ENCODE results near the gene MAN1A2. TPM values are rescaled to one million over a fixed set of nuclear protein-coding genes. Genes with fewer than 3 reads are reported as not detected.

Gene MAN1A2
- total RNA-seq, 4 donors from 2014 or later = 28.9 to 46.2 (median 35.0) TPM

GRCh38 chr1:117336088-117336817 lies 31.0 kb upstream of the MAN1A2 start:
- Histone ChIP-seq H3K4me1 (no peaks in the 10 kb centered on the region), H3K36me3 (no peaks in the 10 kb centered on the region), H3K4me3 (no peak overlapping the region), H3K9me3 (no peaks in the 10 kb centered on the region), H3K27me3 (no peaks in the 10 kb centered on the region), H3K27ac (no peak overlapping the region)
- TF ChIP-seq EP300 (IDR thresholded peaks at IDR 0.05) (no peak), POLR2A (IDR thresholded peaks at IDR 0.05) (no peak), POLR2AphosphoS5 (IDR thresholded peaks at IDR 0.05) (no peak), CTCF (IDR thresholded peaks at IDR 0.05) (no peak)
- 37% methylated on average over 2 of the region's 2 CpGs for WGBS
- no peak for DNase-seq (ENCODE audit: low spot score in 2 of 2)

GRCh38 chr1:117339866-117340700 lies 27.2 kb upstream of the MAN1A2 start:
- WGBS = 64% methylated on average over 6 of the region's 6 CpGs
- Histone ChIP-seq H3K27ac (no peak overlapping the region), H3K9me3 (no peaks in the 10 kb centered on the region), H3K36me3 (no peaks in the 10 kb centered on the region), H3K4me1 (no peaks in the 10 kb centered on the region), H3K4me3 (no peak overlapping the region), H3K27me3 (no peaks in the 10 kb centered on the region)
- TF ChIP-seq CTCF (IDR thresholded peaks at IDR 0.05) (no peak), POLR2A (IDR thresholded peaks at IDR 0.05) (no peak), EP300 (IDR thresholded peaks at IDR 0.05) (no peak), POLR2AphosphoS5 (IDR thresholded peaks at IDR 0.05) (no peak)
- DNase-seq (ENCODE audit: low spot score in 2 of 2) = no peak

- no peak overlapping the region for H3K4me3 ChIP-seq
- peaks cover 3% of the 10 kb centered on the region for H3K27me3 ChIP-seq
- H3K27ac ChIP-seq = no peak overlapping the region
- H3K36me3 ChIP-seq = no peaks in the 10 kb centered on the region
- DNase-seq (ENCODE audit: low spot score in 2 of 2) = no peak
- WGBS = 89% methylated on average over 5 of the region's 5 CpGs
- no peaks in the 10 kb centered on the region for H3K4me1 ChIP-seq
- no peaks in the 10 kb centered on the region for H3K9me3 ChIP-seq
- no peak for TF ChIP-seq CTCF (IDR thresholded peaks at IDR 0.05)
- TF ChIP-seq EP300 (IDR thresholded peaks at IDR 0.05) = no peak
- TF ChIP-seq POLR2A (IDR thresholded peaks at IDR 0.05) = no peak
- no peak for TF ChIP-seq POLR2AphosphoS5 (IDR thresholded peaks at IDR 0.05)
Measured at GRCh38 chr1:117341123-117341522, 26.1 kb upstream of the MAN1A2 start.

- H3K9me3 ChIP-seq = no peaks in the 10 kb centered on the region
- 88% methylated on average over 2 of the region's 2 CpGs for WGBS
- no peak overlapping the region for H3K4me3 ChIP-seq
- no peak overlapping the region for H3K27ac ChIP-seq
- TF ChIP-seq POLR2A (IDR thresholded peaks at IDR 0.05) (no peak), CTCF (IDR thresholded peaks at IDR 0.05) (no peak), POLR2AphosphoS5 (IDR thresholded peaks at IDR 0.05) (no peak)
- no peak for DNase-seq (ENCODE audit: low spot score in 2 of 2)
- peaks cover 3% of the 10 kb centered on the region for H3K27me3 ChIP-seq
- H3K4me1 ChIP-seq = no peaks in the 10 kb centered on the region
- H3K36me3 ChIP-seq = no peaks in the 10 kb centered on the region
Measured at GRCh38 chr1:117342397-117342796, 24.9 kb upstream of the MAN1A2 start.
